Left ventricle myocardium inferior (tissue), 1 donor: ENCODE data around the gene LARGE1. TPM values are rescaled to one million over a fixed set of nuclear protein-coding genes. Genes with fewer than 3 reads are reported as not detected.

Source experiments
- DNase-seq: peaks from one replicate; pipeline ENCODE4 v3.0.0-alpha.2; 2020
- H3K27ac ChIP-seq: fragments of 200-600 bp; replicated peaks from 2 replicates; pipeline ENCODE4 v1.8.0; 2021
- H3K27me3 ChIP-seq: fragments of 200-600 bp; 2 replicates; pipeline ENCODE4 v1.8.0; 2021; ENCODE audit warnings: low read depth
- H3K36me3 ChIP-seq: fragments of 200-600 bp; 2 replicates; pipeline ENCODE4 v1.8.0; 2021
- H3K4me1 ChIP-seq: fragments of 200-600 bp; 2 replicates; pipeline ENCODE4 v1.8.0; 2021
- H3K4me3 ChIP-seq: fragments of 200-600 bp; 2 replicates; pipeline ENCODE4 v1.8.0; 2021; ENCODE audit warnings: mild to moderate bottlenecking, moderate library complexity
- H3K9me3 ChIP-seq: fragments of 200-600 bp; replicated peaks from 2 replicates; pipeline ENCODE4 v1.8.0; 2021
- CTCF ChIP-seq: fragments of 200-600 bp; IDR thresholded peaks from 2 replicates; pipeline ENCODE4 v1.8.0; 2021; ENCODE audit warnings: antibody characterized with exemption, mild to moderate bottlenecking, borderline replicate concordance
- intact Hi-C: fragments of 100-400 bp; cut with micrococcal nuclease; formaldehyde crosslinking; loops from one replicate; pipeline ENCODE4 v1.11.0; 2022
- total RNA-seq: library from RNA; stranded (reverse); fragmentation: NEBNext Ultra II Directional; extraction: Animal tissue kit (Norgen Biotek cat#: 25700); gene quantifications from one replicate; pipeline ENCODE4 v1.2.1, GENCODE V29; 2021
- donor health status: DM: no; HTN: yes; CAD: no; lungs with severe emphysema.

LARGE1 gene
- total RNA-seq, 1 donor from 2014 or later: 117 TPM

GRCh38 chr22:33678523-33678922, 241.8 kb downstream of the LARGE1 start:
- no peaks in the 10 kb centered on the region for H3K36me3 ChIP-seq
- H3K4me1 ChIP-seq: peaks cover 41% of the 10 kb centered on the region
- H3K9me3 ChIP-seq: peaks cover 7% of the 10 kb centered on the region
- DNase-seq: no peak
- intact Hi-C loops: no loop called here
- H3K27me3 ChIP-seq: no peaks in the 10 kb centered on the region
- H3K4me3 ChIP-seq: no peak overlapping the region
- TF ChIP-seq CTCF: no peak
- H3K27ac ChIP-seq: no peak overlapping the region

GRCh38 chr22:33677536-33677935, 242.7 kb downstream of the LARGE1 start:
- DNase-seq: no peak
- Histone ChIP-seq H3K4me1 (peaks cover 44% of the 10 kb centered on the region), H3K36me3 (no peaks in the 10 kb centered on the region), H3K9me3 (no peaks in the 10 kb centered on the region), H3K27ac (no peak overlapping the region), H3K27me3 (no peaks in the 10 kb centered on the region), H3K4me3 (no peak overlapping the region)
- intact Hi-C loops: no loop called here
- TF ChIP-seq CTCF: no peak

GRCh38 chr22:33674357-33674756, 245.9 kb downstream of the LARGE1 start:
- Histone ChIP-seq H3K4me3 (no peak overlapping the region), H3K9me3 (no peaks in the 10 kb centered on the region), H3K4me1 (peaks cover 59% of the 10 kb centered on the region), H3K27ac (no peak overlapping the region), H3K27me3 (no peaks in the 10 kb centered on the region), H3K36me3 (no peaks in the 10 kb centered on the region)
- intact Hi-C loops: no loop called here
- DNase-seq: no peak
- no peak for TF ChIP-seq CTCF

- no peaks in the 10 kb centered on the region for H3K27me3 ChIP-seq
- DNase-seq: no peak
- intact Hi-C loops: no loop called here
- no peaks in the 10 kb centered on the region for H3K9me3 ChIP-seq
- H3K4me3 ChIP-seq: no peak overlapping the region
- no peaks in the 10 kb centered on the region for H3K36me3 ChIP-seq
- TF ChIP-seq CTCF: no peak
- peaks cover 72% of the 10 kb centered on the region for H3K4me1 ChIP-seq
- no peak overlapping the region for H3K27ac ChIP-seq
Measured at GRCh38 chr22:33669746-33670145, 250.5 kb downstream of the LARGE1 start.

- H3K9me3 ChIP-seq: no peaks in the 10 kb centered on the region
- H3K4me1 ChIP-seq: peaks cover 69% of the 10 kb centered on the region
- peak overlapping the region; percentile 17 for H3K27ac ChIP-seq
- no peak overlapping the region for H3K4me3 ChIP-seq
- no peaks in the 10 kb centered on the region for H3K36me3 ChIP-seq
- DNase-seq: no peak
- H3K27me3 ChIP-seq: no peaks in the 10 kb centered on the region
- intact Hi-C loops: no loop called here
- no peak for TF ChIP-seq CTCF
Measured at GRCh38 chr22:33666961-33667619, 253.2 kb downstream of the LARGE1 start.
